NCI-H748 (cell line): ENCODE results near the gene LMF1.
"Not testable (repeated sequence)": the region's sequence is repeated elsewhere in the genome, so short reads cannot be mapped to it uniquely, and the experiment has no call there.

ENCODE experiments used
- DNase-seq: peaks from one replicate; lab custom pipeline; 2025; ENCODE audit not compliant: unreplicated experiment; lab: John Stamatoyannopoulos, UW

LMF1 gene

DNA sequence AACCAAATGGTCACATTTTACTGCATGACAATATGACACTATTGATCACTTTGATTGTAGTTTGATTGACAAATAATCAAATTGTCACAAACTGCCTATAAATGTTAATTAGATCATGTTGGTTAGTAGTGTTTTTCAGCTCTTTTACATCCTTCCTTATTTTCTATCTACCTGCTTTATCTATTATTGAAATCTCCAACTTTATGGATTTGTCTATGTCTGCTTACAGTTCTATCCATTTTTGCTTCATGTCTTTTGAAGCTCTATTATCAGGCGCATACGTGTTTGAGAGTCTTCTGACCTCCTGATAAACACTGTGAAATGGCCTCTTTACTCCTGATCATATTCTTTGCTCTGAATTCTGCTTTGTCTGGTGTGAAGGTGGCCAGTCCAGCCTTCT, 87.0 kb downstream of the LMF1 start:
- DNase-seq: no peak

GRCh38 chr16:883340-883739, 87.4 kb downstream of the LMF1 start:
- no peak for DNase-seq

GRCh38 chr16:882671-883070, 88.1 kb downstream of the LMF1 start:
- DNase-seq: not testable (repeated sequence)

DNA sequence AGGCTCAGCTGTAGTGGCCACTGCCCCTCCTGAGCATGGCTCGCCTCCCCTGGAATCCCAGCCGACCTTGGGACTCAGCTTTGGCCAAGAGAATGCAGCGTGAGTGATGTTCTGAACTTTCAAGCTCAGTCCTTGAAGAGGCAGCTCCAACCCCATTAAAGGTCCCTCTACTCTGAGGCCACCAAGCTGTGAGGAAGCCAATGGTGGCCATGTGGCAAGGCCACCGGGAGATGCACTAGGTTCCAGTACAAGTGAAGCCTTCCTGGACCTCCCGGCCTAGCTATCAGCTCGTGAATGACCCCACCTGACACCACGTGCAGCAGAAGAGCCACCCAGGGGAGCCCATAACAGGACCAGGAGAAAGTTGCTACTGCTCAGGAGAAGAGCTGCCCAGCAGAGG, 88.5 kb downstream of the LMF1 start:
- no peak for DNase-seq

DNA sequence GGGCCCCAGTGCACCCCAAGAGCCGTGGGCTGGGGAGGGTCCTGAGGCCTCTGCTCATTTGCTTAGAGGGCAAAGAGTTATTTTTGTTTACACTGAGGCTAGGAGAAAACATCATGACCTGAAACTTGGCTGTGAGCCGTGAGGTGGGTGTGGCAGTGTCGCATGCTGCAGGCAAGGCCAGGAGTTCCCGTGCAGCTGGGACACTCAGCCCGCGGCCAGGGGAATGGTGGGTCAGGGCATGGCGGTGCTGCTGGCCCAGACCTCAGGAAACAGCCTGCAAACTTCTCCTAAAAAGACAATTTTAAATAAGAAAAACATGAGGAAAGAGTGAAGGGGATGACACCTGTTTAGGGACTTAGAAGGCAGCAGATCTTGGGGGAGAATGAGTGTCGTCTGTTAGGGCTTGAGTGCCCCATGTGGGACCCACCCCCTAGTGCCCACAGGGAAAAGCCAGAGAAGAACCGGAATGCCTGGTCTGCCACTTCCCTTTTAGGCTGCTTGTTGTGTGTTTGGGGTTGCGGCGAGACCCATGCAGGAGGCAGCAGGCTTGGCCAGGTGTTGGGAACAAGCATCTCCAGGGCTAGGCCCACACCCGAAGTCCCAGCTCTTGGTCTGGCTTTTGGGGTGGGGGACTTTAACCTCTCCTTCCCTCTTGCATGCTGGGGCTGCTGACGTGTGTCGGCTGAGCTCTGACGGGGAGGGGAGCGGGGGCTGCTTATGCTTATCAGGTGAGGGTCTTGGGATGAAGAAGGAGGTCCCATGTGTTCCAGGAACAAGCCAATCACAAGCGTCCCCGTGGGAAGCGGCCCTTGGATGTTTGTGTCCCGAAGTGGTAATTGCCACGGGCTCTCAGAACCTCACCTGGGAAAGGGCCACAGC, 89.3 kb downstream of the LMF1 start:
- no peak for DNase-seq

GRCh38 chr16:880471-881171, 90.2 kb downstream of the LMF1 start:
- no peak for DNase-seq

DNA sequence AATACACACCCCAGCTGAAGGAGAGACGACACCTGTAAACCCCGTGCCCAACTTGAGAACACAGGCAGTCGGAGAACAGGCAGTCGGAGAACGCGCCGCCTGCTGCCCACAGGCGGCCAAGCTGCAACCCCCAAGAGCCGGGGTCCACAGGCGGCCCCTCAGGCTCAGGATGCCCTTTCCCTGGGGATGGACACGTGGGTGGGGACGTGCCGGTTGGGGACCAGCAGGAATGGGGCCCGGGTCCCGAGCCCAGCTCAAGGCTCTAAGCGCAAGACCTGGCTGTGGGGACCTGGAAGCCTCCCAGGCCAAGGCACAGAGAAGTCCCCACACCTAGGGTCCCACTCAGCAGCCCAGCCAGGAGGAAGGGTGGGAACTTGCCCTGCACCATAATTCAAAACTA, 90.8 kb downstream of the LMF1 start:
- no peak for DNase-seq

GRCh38 chr16:879461-879861, 91.3 kb downstream of the LMF1 start:
- DNase-seq: no peak

DNA sequence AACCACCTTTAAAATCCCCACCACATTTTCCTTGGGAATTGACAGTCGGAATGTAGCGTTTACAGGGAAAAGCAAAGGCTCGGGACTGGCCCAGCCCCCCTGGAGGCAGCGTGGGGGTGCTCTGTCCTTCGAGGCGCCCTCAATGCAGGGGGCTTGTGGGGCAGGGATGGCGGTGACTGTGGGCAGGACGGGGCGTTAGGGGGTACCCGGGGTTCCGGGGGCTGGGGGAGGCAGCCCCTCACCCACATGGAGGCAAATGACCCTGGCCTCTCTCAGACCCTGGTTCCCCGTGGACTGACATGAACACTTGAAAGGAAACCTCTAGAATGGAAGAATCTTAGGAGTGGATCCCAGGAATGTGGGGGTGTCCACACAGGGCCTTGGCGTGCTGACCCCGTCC, 91.9 kb downstream of the LMF1 start:
- no peak for DNase-seq

DNA sequence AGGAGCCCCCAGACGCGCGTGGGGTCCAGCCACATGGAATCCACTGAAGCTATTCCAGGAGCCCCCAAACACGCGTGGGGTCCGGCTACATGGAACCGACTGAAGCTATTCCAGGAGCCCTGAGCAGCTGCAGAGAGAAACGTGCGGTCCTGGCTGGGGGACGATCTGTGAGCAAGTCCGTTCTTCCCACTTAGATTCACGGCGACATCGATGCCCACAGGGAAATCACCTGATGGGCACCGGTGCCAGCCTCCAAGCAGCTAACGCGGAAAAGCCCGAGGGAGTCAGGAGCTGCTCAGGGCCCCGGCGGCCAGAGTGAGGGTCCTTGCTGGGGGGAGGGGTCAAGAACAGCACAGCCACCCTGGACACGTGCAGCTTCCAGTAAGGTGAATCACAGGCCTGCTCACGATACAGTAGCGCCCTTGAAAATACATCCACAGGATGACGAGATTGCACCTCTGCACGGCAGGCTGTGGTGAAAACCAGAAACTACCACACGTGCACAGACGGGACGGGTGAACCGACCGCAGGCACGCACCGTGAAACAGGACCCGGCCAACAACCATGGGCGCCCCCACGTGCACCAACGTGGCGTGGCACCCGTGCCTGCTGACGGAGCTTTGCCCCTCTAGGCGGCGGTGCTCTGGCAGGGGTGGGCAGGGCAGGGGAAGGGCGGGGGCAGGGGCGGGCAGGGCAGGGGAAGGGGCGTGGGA, 92.6 kb downstream of the LMF1 start:
- peak; percentile 22 for DNase-seq

GRCh38 chr16:877242-878071, 93.3 kb downstream of the LMF1 start:
- DNase-seq: no peak

GRCh38 chr16:876523-877241, 94.1 kb downstream of the LMF1 start:
- no peak for DNase-seq

DNA sequence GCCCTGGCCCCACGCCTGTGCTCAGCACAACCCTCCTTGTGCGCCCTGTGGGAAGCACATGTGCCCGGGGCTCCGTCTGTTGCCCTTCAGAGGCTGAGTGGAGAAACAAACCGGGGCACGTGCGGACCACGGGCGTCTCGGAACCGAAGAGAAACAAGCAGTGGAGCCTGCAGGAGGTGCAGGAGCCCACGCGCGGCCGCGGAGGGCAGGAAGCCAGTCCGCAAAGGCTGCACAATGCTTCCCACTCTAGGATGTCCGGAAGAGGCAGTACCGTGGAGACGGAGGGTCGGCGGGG, 94.8 kb downstream of the LMF1 start:
- no peak for DNase-seq

- no peak for DNase-seq
These were observed 95.4 kb downstream of the LMF1 start for GRCh38 chr16:875182-876040.

DNA sequence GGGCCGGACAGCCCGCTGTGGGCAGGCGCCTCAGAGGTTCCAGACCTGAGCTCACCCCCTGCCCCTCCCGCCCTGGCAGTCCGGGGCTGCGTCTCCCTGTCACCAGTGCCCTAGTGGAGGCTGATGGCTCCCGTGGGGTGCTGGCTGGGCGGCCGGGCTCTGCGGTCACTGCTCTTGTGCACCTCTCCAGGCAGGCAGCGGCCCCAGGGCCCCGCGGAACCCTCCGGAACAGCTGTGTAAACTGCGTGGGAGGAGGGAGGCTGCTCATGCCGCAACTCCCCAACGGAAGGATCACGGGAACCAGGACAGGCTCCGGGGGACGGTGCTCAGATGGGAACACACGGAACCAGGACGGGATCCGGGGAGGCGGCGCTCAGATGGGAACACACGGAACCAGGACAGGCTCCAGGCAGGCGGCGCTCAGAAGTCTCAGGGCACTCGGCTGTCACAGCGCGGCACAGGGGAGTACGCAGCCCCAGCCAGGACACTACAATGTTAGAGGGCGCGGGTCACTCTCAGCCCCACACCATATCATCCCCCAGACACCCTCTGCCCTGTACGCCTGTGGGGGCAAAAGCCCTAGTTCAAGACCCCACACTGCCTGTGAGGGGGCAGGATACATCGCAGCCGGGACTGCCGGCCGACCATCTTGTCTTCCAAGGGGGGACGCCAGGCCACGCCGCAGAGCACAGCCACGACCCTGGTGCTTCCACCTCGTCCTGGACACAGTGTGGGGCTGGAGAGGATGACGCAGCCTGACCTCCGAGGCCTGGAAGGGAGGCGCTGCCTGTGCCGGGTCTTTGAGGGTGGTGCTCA, 96.2 kb downstream of the LMF1 start:
- no peak for DNase-seq

GRCh38 chr16:873889-874288, 96.9 kb downstream of the LMF1 start:
- DNase-seq: no peak

DNA sequence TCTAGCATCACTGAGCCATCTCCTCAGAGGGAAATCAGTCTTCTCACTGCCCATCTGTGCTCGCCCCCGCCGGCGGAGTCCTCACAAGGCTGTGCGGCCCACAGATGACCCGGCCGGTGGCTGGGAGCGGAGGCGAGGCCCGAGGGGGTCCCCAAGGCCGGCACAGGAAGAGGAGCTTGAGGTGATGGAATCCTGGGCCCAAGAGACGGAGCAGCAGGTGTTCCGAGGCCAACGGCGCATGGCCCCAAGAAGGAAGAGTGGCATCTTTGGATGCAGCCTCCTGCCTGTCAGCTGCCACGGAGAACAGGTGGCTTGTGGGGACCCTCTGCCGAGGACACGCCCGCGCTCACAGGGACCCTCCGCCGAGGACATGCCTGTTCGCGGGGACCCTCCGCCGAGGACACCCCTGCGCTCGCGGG, 97.5 kb downstream of the LMF1 start:
- no peak for DNase-seq

- no peak for DNase-seq
These were observed 98.1 kb downstream of the LMF1 start for GRCh38 chr16:872436-873242.
